GM23338 (cell line): ENCODE measurements around the gene MYLK. TPM values are rescaled to one million over a fixed set of nuclear protein-coding genes. Genes with fewer than 3 reads are reported as not detected.

ENCODE experiments used
- ATAC-seq: fragments of 200-7000 bp; cut with Tn5 transposase; 3 replicates; pipeline ENCODE4 v1.9.1; 2020
- DNase-seq: peaks from one replicate; pipeline ENCODE4 v3.0.0-alpha.2; 2015; ENCODE audit warnings: low spot score
- H2AFZ ChIP-seq: fragments of 200-600 bp; sonication (generic); 2 replicates; pipeline ENCODE4 v1.8.0; 2016; ENCODE audit warnings: antibody characterized with exemption, mild to moderate bottlenecking, moderate library complexity
- H3F3A ChIP-seq: fragments of 200-600 bp; sonication (generic); replicated peaks from 2 replicates; pipeline ENCODE4 v1.8.0; 2017; ENCODE audit warnings: antibody characterized with exemption, mixed run types, low read depth
- H3K27ac ChIP-seq: fragments of 200-600 bp; sonication (generic); 2 replicates; pipeline ENCODE4 v1.6.1; 2016; ENCODE audit warnings: low read depth
- H3K27me3 ChIP-seq: fragments of 200-600 bp; sonication (generic); 2 replicates; pipeline ENCODE4 v1.8.0; 2016; ENCODE audit warnings: mild to moderate bottlenecking, mixed run types, moderate library complexity; ENCODE audit not compliant: insufficient read depth
- H3K36me3 ChIP-seq: fragments of 200-600 bp; sonication (generic); 2 replicates; pipeline ENCODE4 v1.8.0; 2016; ENCODE audit warnings: mild to moderate bottlenecking; ENCODE audit not compliant: insufficient read depth
- H3K4me1 ChIP-seq: fragments of 200-600 bp; sonication (generic); 2 replicates; pipeline ENCODE4 v1.8.0; 2016; ENCODE audit warnings: mild to moderate bottlenecking, moderate library complexity; ENCODE audit not compliant: insufficient read depth
- H3K4me2 ChIP-seq: fragments of 200-600 bp; sonication (generic); 2 replicates; pipeline ENCODE4 v1.7.1; 2017; ENCODE audit warnings: mixed run types
- H3K4me3 ChIP-seq: fragments of 200-600 bp; sonication (generic); 2 replicates; pipeline ENCODE4 v1.6.1; 2016; ENCODE audit warnings: mixed run types
- H3K79me2 ChIP-seq: fragments of 200-600 bp; sonication (generic); replicated peaks from 2 replicates; pipeline ENCODE4 v1.8.0; 2017; ENCODE audit warnings: mild to moderate bottlenecking; ENCODE audit not compliant: insufficient read depth
- H3K9me2 ChIP-seq: fragments of 200-600 bp; sonication (generic); 2 replicates; pipeline ENCODE4 v1.8.0; 2017; ENCODE audit not compliant: insufficient read depth
- H4K20me1 ChIP-seq: fragments of 200-600 bp; sonication (generic); replicated peaks from 2 replicates; pipeline ENCODE4 v1.8.0; 2017; ENCODE audit warnings: mild to moderate bottlenecking; ENCODE audit not compliant: insufficient read depth
- H3K27ac Mint-ChIP-seq: 2 replicates; pipeline ENCODE4 v1.8.0; 2020; ENCODE audit warnings: inconsistent platforms, mild to moderate bottlenecking, moderate library complexity, mixed read lengths
- H3K27me3 Mint-ChIP-seq: 3 replicates; pipeline ENCODE4 v1.8.0; 2022; ENCODE audit warnings: low read depth, mild to moderate bottlenecking, moderate library complexity, mixed read lengths, inconsistent platforms; ENCODE audit not compliant: insufficient read depth, poor library complexity
- H3K36me3 Mint-ChIP-seq: 3 replicates; pipeline ENCODE4 v1.8.0; 2021; ENCODE audit warnings: low read depth, mild to moderate bottlenecking, inconsistent platforms, moderate library complexity, mixed read lengths
- H3K4me1 Mint-ChIP-seq: 3 replicates; pipeline ENCODE4 v1.8.0; 2020; ENCODE audit warnings: mild to moderate bottlenecking, inconsistent platforms, mixed read lengths
- H3K4me3 Mint-ChIP-seq: 3 replicates; pipeline ENCODE4 v1.8.0; 2021; ENCODE audit warnings: moderate library complexity, mild to moderate bottlenecking, inconsistent platforms, mixed read lengths
- H3K9me3 Mint-ChIP-seq: 3 replicates; pipeline ENCODE4 v1.8.0; 2020; ENCODE audit warnings: moderate library complexity, mild to moderate bottlenecking, inconsistent platforms, mixed read lengths
- CREB1 ChIP-seq: fragments of 250-450 bp; sonication (Bioruptor Pico); IDR thresholded peaks from 2 replicates; pipeline ENCODE4 v1.5.0; 2020; ENCODE audit warnings: low read depth, mild to moderate bottlenecking, moderate library complexity
- EZH2phosphoT487 ChIP-seq: fragments of 200-600 bp; sonication (generic); IDR thresholded peaks from one replicate; pipeline ENCODE4 v1.8.1; 2018; ENCODE audit warnings: antibody characterized with exemption; ENCODE audit not compliant: unreplicated experiment
- JUNB ChIP-seq: IDR thresholded peaks from one replicate; pipeline ENCODE4 v1.6.1; 2016; ENCODE audit warnings: antibody characterized with exemption; ENCODE audit not compliant: unreplicated experiment
- NANOG ChIP-seq: IDR thresholded peaks from 2 replicates; pipeline ENCODE4 v1.6.1; 2016; ENCODE audit warnings: antibody characterized with exemption, borderline replicate concordance
- STAT1 ChIP-seq: IDR thresholded peaks from one replicate; pipeline ENCODE4 v1.6.1; 2016; ENCODE audit warnings: antibody characterized with exemption; ENCODE audit not compliant: unreplicated experiment
- polyA plus RNA-seq: library from polyadenylated mRNA; unstranded; fragments of >200 nt; fragmentation: Nextera tagmentation; extraction: Ambion mirVana; gene quantifications from 2 replicates; pipeline ENCODE4 v1.2.1, GENCODE V29; 2016
- total RNA-seq: library from RNA; depleted of rRNA; stranded (reverse); fragments of >200 nt; shearing (Covaris generic); gene quantifications from 2 replicates; pipeline ENCODE4 v1.2.3, GENCODE V29; 2014
- TF ChIP-seq, protein P1 (sequence below): fragments of 250-450 bp; sonication (Bioruptor Pico); IDR thresholded peaks from 2 replicates; pipeline ENCODE4 v1.5.0; 2020; ENCODE audit warnings: mild to moderate bottlenecking, moderate library complexity

The MYLK gene
- total and polyA plus RNA-seq, 2 experiments from 2014 or later, result 11.5 to 17.9 TPM

DNA sequence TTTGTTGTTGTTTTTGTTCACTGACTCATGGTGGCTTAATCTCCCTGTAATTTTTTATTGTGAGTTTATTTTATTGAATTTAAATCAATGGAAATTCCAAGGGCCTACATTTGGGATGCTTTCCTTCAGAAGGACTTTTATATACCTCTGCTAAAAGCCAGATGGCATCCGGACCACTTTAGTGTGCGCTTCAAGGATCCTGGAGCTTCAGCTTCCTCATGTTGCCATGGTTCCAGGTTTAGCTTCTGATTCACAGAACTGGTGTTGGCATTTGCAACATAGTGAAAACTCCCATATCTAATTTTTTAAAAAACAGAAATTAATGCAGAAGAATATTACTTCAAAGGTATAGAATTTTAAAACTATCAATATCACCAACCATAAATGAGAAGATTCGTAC, 290.8 kb downstream of the MYLK start (continued):
- TF ChIP-seq EZH2phosphoT487, result no peak
- TF ChIP-seq NANOG, result no peak

DNA sequence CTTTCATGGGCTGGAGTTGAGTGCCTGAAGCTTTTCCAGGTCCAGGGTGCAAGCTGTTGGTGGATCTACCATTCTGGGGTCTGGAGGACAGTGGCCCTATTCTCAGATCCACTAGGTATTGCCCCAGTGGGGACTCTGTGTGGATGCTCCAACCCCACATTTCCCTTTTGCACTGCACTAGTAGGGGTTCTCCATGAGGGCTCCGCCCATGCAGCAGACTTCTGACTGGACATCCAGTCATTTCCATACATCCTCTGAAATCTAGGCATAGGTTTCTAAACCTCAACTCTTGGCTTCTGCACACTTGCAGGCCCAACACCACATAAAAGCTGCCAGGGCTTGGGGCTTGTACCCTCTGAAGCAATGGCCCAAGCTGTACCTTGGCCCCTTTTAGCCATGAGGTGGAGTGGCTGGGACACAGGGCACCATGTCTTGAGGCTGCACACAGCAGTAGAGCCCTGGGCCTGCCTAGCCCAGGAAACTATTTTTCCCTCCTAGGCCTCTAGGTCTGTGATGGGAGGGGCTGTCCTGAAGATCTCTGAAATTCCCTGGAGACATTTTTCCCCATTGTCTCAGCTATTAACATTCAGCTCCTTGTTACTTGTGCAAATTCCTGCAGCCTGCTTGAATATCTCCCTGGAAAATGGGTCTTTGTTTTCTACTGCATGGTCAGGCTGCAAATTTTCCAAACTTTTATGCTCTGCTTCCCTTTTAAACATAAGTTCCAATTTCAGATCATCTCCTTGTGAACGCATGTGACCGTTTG, 293.3 kb downstream of the MYLK start:
- Histone ChIP-seq H3K9me2 (no peaks in the 10 kb centered on the region), H3K27me3 (no peaks in the 10 kb centered on the region), H3K4me3 (no peak overlapping the region), H4K20me1 (peaks cover 8% of the 10 kb centered on the region; the same call in 1 of the 2 replicates), H2AFZ (no peak overlapping the region), H3K4me2 (no peak overlapping the region), H3K4me1 (peaks cover 9% of the 10 kb centered on the region; the same call in 1 of the 2 replicates), H3K36me3 (peaks cover 27% of the 10 kb centered on the region), H3K27ac (no peak overlapping the region), H3F3A (0 out of 2 replicates have a peak, but pooled peaks cover under 1% of the 10 kb centered on the region), H3K79me2 (peaks cover 20% of the 10 kb centered on the region)
- TF ChIP-seq, protein P1, sequence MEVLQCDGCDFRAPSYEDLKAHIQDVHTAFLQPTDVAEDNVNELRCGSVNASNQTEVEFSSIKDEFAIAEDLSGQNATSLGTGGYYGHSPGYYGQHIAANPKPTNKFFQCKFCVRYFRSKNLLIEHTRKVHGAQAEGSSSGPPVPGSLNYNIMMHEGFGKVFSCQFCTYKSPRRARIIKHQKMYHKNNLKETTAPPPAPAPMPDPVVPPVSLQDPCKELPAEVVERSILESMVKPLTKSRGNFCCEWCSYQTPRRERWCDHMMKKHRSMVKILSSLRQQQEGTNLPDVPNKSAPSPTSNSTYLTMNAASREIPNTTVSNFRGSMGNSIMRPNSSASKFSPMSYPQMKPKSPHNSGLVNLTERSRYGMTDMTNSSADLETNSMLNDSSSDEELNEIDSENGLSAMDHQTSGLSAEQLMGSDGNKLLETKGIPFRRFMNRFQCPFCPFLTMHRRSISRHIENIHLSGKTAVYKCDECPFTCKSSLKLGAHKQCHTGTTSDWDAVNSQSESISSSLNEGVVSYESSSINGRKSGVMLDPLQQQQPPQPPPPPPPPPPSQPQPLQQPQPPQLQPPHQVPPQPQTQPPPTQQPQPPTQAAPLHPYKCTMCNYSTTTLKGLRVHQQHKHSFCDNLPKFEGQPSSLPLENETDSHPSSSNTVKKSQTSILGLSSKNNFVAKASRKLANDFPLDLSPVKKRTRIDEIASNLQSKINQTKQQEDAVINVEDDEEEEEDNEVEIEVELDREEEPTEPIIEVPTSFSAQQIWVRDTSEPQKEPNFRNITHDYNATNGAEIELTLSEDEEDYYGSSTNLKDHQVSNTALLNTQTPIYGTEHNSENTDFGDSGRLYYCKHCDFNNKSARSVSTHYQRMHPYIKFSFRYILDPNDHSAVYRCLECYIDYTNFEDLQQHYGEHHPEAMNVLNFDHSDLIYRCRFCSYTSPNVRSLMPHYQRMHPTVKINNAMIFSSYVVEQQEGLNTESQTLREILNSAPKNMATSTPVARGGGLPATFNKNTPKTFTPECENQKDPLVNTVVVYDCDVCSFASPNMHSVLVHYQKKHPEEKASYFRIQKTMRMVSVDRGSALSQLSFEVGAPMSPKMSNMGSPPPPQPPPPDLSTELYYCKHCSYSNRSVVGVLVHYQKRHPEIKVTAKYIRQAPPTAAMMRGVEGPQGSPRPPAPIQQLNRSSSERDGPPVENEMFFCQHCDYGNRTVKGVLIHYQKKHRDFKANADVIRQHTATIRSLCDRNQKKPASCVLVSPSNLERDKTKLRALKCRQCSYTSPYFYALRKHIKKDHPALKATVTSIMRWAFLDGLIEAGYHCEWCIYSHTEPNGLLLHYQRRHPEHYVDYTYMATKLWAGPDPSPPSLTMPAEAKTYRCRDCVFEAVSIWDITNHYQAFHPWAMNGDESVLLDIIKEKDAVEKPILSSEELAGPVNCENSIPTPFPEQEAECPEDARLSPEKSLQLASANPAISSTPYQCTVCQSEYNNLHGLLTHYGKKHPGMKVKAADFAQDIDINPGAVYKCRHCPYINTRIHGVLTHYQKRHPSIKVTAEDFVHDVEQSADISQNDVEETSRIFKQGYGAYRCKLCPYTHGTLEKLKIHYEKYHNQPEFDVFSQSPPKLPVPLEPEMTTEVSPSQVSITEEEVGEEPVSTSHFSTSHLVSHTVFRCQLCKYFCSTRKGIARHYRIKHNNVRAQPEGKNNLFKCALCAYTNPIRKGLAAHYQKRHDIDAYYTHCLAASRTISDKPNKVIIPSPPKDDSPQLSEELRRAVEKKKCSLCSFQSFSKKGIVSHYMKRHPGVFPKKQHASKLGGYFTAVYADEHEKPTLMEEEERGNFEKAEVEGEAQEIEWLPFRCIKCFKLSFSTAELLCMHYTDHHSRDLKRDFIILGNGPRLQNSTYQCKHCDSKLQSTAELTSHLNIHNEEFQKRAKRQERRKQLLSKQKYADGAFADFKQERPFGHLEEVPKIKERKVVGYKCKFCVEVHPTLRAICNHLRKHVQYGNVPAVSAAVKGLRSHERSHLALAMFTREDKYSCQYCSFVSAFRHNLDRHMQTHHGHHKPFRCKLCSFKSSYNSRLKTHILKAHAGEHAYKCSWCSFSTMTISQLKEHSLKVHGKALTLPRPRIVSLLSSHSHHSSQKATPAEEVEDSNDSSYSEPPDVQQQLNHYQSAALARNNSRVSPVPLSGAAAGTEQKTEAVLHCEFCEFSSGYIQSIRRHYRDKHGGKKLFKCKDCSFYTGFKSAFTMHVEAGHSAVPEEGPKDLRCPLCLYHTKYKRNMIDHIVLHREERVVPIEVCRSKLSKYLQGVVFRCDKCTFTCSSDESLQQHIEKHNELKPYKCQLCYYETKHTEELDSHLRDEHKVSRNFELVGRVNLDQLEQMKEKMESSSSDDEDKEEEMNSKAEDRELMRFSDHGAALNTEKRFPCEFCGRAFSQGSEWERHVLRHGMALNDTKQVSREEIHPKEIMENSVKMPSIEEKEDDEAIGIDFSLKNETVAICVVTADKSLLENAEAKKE, result no peak
- TF ChIP-seq JUNB (no peak), CREB1 (no peak), STAT1 (no peak)
- H3K9me3 Mint-ChIP-seq, result peaks cover 52% of the 10 kb centered on the region
- peaks cover 61% of the 10 kb centered on the region for H3K36me3 Mint-ChIP-seq
- H3K27me3 Mint-ChIP-seq, result no peaks in the 10 kb centered on the region
- no peak overlapping the region for H3K27ac Mint-ChIP-seq
- DNase-seq, result no peak
- peaks cover 2% of the 10 kb centered on the region; the same call in 1 of the 3 replicates for H3K4me1 Mint-ChIP-seq
- H3K4me3 Mint-ChIP-seq, result no peak overlapping the region
- ATAC-seq, result no peak
